ENCODE results near the gene DNAJB11. TPM values are rescaled to one million over a fixed set of nuclear protein-coding genes. Genes with fewer than 3 reads are reported as not detected.

DNAJB11 gene
- total and polyA plus RNA-seq, 8 donors = 17.0 to 62.1 (median 31.9) TPM

Small RNA genes within 50 kb of the gene (small RNA-seq; reads per million reads assigned to genes)
- gene RF00017 = 0 reads per million in 4 donors

Other genes starting within 250 kb of the DNAJB11 start
- 10 to 100 TPM in 2 of 5 donors, 1 to 10 TPM in 2, under 1 TPM in 1; 0.72 to 26.3 (median 4.6) TPM for gene DGKG, start 208.5 kb upstream of the DNAJB11 start, total RNA-seq
- gene DGKG, start 208.5 kb upstream of the DNAJB11 start, polyA plus RNA-seq = 1 to 10 TPM in 2 of 3 donors, under 1 TPM in 1; 0.12 to 3.3 (median 2.1) TPM
- 1 to 10 TPM in 3 of 5 donors, not detected in 2; 1.8 to 4.3 (median 2.8) TPM for gene CRYGS, start 26.3 kb upstream of the DNAJB11 start, total RNA-seq
- 1 to 10 TPM; 5.0 to 6.6 (median 5.9) TPM for gene CRYGS, start 26.3 kb upstream of the DNAJB11 start, polyA plus RNA-seq
- 10 to 100 TPM in 3 of 5 donors, 1 to 10 TPM in 2; 5.3 to 16.5 (median 10.4) TPM for gene TBCCD1, start 3.4 kb upstream of the DNAJB11 start, total RNA-seq
- 1 to 10 TPM; 3.5 to 4.4 (median 4.0) TPM for gene TBCCD1, start 3.4 kb upstream of the DNAJB11 start, polyA plus RNA-seq
- under 1 TPM in 1 of 5 donors, not detected in 4; 0.92 TPM for gene AHSG, start 42.3 kb downstream of the DNAJB11 start, total RNA-seq
- gene AHSG, start 42.3 kb downstream of the DNAJB11 start, polyA plus RNA-seq = not detected
- gene FETUB, start 69.7 kb downstream of the DNAJB11 start, total RNA-seq = not detected
- under 1 TPM in 1 of 3 donors, not detected in 2; 0.63 TPM for gene FETUB, start 69.7 kb downstream of the DNAJB11 start, polyA plus RNA-seq
- gene HRG, start 95.3 kb downstream of the DNAJB11 start, total RNA-seq = not detected
- not detected for gene HRG, start 95.3 kb downstream of the DNAJB11 start, polyA plus RNA-seq
- not detected for gene KNG1, start 146.6 kb downstream of the DNAJB11 start, total RNA-seq
- under 1 TPM in 1 of 3 donors, not detected in 2; 0.18 TPM for gene KNG1, start 146.6 kb downstream of the DNAJB11 start, polyA plus RNA-seq
- 1,000 to 10,000 TPM in 1 of 5 donors, 100 to 1,000 TPM in 4; 165 to 1,058 (median 464) TPM for gene EIF4A2, start 212.9 kb downstream of the DNAJB11 start, total RNA-seq
- gene EIF4A2, start 212.9 kb downstream of the DNAJB11 start, polyA plus RNA-seq = 100 to 1,000 TPM; 313 to 569 (median 319) TPM
- gene RFC4, start 235.8 kb downstream of the DNAJB11 start, total RNA-seq = 100 to 1,000 TPM in 1 of 5 donors, 10 to 100 TPM in 2, 1 to 10 TPM in 1, not detected in 1; 3.2 to 121 (median 28.4) TPM
- 10 to 100 TPM; 13.1 to 25.2 (median 21.2) TPM for gene RFC4, start 235.8 kb downstream of the DNAJB11 start, polyA plus RNA-seq